Activated CD8-positive, alpha-beta memory T cell treated with anti-CD3 and anti-CD28 coated beads for 4 hours (primary cell): ENCODE data around the gene CCDC190.
"Not testable (repeated sequence)": the region's sequence is repeated elsewhere in the genome, so short reads cannot be mapped to it uniquely, and the experiment has no call there.

Experiments used
- DNase-seq, 2 donors: peaks; one replicate each; pipeline ENCODE4 v3.0.0-alpha.2; 2020; ENCODE audit warnings: low read depth in 2 of 2

The CCDC190 gene

GRCh38 chr1:162877412-162877811, 16.4 kb upstream of the CCDC190 start:
- no peak for DNase-seq

- DNase-seq: no peak
These were observed 15.8 kb upstream of the CCDC190 start for GRCh38 chr1:162876751-162877150.

GRCh38 chr1:162873671-162874666, 13.0 kb upstream of the CCDC190 start:
- DNase-seq: no peak

GRCh38 chr1:162872981-162873380, 12.0 kb upstream of the CCDC190 start:
- DNase-seq: no peak

- not testable (repeated sequence) for DNase-seq
These were observed 10.4 kb upstream of the CCDC190 start for GRCh38 chr1:162871417-162871816.

- no peak for DNase-seq
These were observed 8.0 kb upstream of the CCDC190 start for GRCh38 chr1:162868972-162869371.

- no peak for DNase-seq
These were observed 650 bp upstream of the CCDC190 start for GRCh38 chr1:162861625-162862024.

- DNase-seq: no peak
These were observed 1.8 kb downstream of the CCDC190 start for GRCh38 chr1:162859191-162859590.

GRCh38 chr1:162857850-162858249, 3.1 kb downstream of the CCDC190 start:
- no peak for DNase-seq

- no peak for DNase-seq
These were observed 4.7 kb downstream of the CCDC190 start for GRCh38 chr1:162856260-162856659.

GRCh38 chr1:162855461-162856150, 5.4 kb downstream of the CCDC190 start:
- no peak for DNase-seq

- peak in 1 of 2 donors; percentile 10 for DNase-seq
These were observed 6.6 kb downstream of the CCDC190 start for GRCh38 chr1:162854245-162854882.

GRCh38 chr1:162851341-162851740, 9.6 kb downstream of the CCDC190 start:
- DNase-seq: no peak

GRCh38 chr1:162849711-162850110, 11.3 kb downstream of the CCDC190 start:
- DNase-seq: no peak

GRCh38 chr1:162847839-162848453, 13.0 kb downstream of the CCDC190 start:
- peak; percentile 64 for DNase-seq

- DNase-seq: no peak
These were observed 14.4 kb downstream of the CCDC190 start for GRCh38 chr1:162846256-162847212.

GRCh38 chr1:162844153-162844552, 16.8 kb downstream of the CCDC190 start:
- no peak for DNase-seq

GRCh38 chr1:162840250-162840839, 20.6 kb downstream of the CCDC190 start:
- no peak for DNase-seq

GRCh38 chr1:162838863-162839262, 22.1 kb downstream of the CCDC190 start:
- no peak for DNase-seq

GRCh38 chr1:162835157-162835899, 25.6 kb downstream of the CCDC190 start:
- DNase-seq: no peak
